ENCODE data around the gene MTARC1. TPM values are rescaled to one million over a fixed set of nuclear protein-coding genes. Genes with fewer than 3 reads are reported as not detected.

MTARC1 gene
- polyA plus RNA-seq, 1 experiment = 2.6 TPM

DNA sequence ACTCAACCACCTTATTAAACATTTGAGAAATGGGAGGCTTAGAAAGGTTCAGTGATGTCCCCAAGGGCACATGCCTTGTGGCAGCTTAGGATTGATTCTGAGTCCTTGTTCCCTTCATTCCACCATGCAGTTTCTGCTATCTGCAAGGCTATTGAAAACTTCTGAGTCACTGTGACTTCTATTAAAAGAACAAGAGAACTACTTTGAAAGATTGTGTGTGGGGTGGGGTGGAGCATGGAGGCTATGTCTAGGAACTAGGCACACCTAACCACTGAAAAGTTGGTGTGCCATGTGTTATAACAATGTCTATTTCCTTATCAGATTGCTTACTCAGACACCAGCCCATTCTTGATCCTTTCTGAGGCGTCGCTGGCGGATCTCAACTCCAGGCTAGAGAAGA lies 10.8 kb downstream of the MTARC1 start:
- POLR2A ChIA-PET = no interaction called here
- CTCF ChIA-PET = no interaction called here

GRCh38 chr1:220798338-220798737 lies 11.6 kb downstream of the MTARC1 start:
- Histone ChIP-seq H3K27me3 (ENCODE audit: control insufficient read depth, insufficient read depth, low read length) (no peaks in the 10 kb centered on the region), H3K27ac (ENCODE audit: low read depth, low read length) (no peak overlapping the region), H3K9me3 (ENCODE audit: control insufficient read depth, insufficient read depth, low read length) (no peaks in the 10 kb centered on the region), H3K4me3 (ENCODE audit: low read depth, low read length) (no peak overlapping the region)
- TF ChIP-seq, protein P1, sequence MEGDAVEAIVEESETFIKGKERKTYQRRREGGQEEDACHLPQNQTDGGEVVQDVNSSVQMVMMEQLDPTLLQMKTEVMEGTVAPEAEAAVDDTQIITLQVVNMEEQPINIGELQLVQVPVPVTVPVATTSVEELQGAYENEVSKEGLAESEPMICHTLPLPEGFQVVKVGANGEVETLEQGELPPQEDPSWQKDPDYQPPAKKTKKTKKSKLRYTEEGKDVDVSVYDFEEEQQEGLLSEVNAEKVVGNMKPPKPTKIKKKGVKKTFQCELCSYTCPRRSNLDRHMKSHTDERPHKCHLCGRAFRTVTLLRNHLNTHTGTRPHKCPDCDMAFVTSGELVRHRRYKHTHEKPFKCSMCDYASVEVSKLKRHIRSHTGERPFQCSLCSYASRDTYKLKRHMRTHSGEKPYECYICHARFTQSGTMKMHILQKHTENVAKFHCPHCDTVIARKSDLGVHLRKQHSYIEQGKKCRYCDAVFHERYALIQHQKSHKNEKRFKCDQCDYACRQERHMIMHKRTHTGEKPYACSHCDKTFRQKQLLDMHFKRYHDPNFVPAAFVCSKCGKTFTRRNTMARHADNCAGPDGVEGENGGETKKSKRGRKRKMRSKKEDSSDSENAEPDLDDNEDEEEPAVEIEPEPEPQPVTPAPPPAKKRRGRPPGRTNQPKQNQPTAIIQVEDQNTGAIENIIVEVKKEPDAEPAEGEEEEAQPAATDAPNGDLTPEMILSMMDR (IDR thresholded peaks at IDR 0.05; ENCODE audit: low read depth, low read length) = no peak
- POLR2A ChIA-PET = no interaction called here
- DNase-seq (ENCODE audit: low read depth, low spot score) = no peak
- CTCF ChIA-PET = no interaction called here

More for the DNA sequence above, 10.8 kb downstream of the MTARC1 start:
- Histone ChIP-seq H3K27me3 (ENCODE audit: control insufficient read depth, insufficient read depth, low read length) (no peaks in the 10 kb centered on the region), H3K27ac (ENCODE audit: low read depth, low read length) (no peak overlapping the region), H3K9me3 (ENCODE audit: control insufficient read depth, insufficient read depth, low read length) (no peaks in the 10 kb centered on the region), H3K4me3 (ENCODE audit: low read depth, low read length) (no peak overlapping the region)
- TF ChIP-seq, protein P1 (IDR thresholded peaks at IDR 0.05; ENCODE audit: low read depth, low read length) = no peak
- DNase-seq (ENCODE audit: low read depth, low spot score) = no peak

GRCh38 chr1:220800262-220800661 lies 13.5 kb downstream of the MTARC1 start:
- no peak overlapping the region for H3K4me3 ChIP-seq (ENCODE audit: low read depth, low read length)
- no peaks in the 10 kb centered on the region for H3K27me3 ChIP-seq (ENCODE audit: control insufficient read depth, insufficient read depth, low read length)
- TF ChIP-seq, protein P1 (IDR thresholded peaks at IDR 0.05; ENCODE audit: low read depth, low read length) = no peak
- DNase-seq (ENCODE audit: low read depth, low spot score) = no peak
- no peaks in the 10 kb centered on the region for H3K9me3 ChIP-seq (ENCODE audit: control insufficient read depth, insufficient read depth, low read length)
- ChIA-PET CTCF (interaction anchor here (1.6 kb wide), 1 partner anchor 10 kb away, joined by 5 read pairs; no protein-coding TSS in a partner anchor), POLR2A (no interaction called here)
- no peak overlapping the region for H3K27ac ChIP-seq (ENCODE audit: low read depth, low read length)

- Histone ChIP-seq H3K9me3 (ENCODE audit: control insufficient read depth, insufficient read depth, low read length) (no peaks in the 10 kb centered on the region), H3K27ac (ENCODE audit: low read depth, low read length) (peak overlapping the region; percentile 39), H3K27me3 (ENCODE audit: control insufficient read depth, insufficient read depth, low read length) (peaks cover 6% of the 10 kb centered on the region), H3K4me3 (ENCODE audit: low read depth, low read length) (no peak overlapping the region)
- POLR2A ChIA-PET = no interaction called here
- TF ChIP-seq, protein P1 (IDR thresholded peaks at IDR 0.05; ENCODE audit: low read depth, low read length) = peak; percentile 61
- DNase-seq (ENCODE audit: low read depth, low spot score) = no peak
- CTCF ChIA-PET = interaction anchor here (0.5 to 2.2 kb wide), 26 partner anchors 8 to 632 kb away, joined by 3 to 17 read pairs (median 4); partner anchors contain the start of gene MTARC1
These were observed 16.9 kb downstream of the MTARC1 start for GRCh38 chr1:220803401-220804201.

GRCh38 chr1:220804202-220804586 lies 17.5 kb downstream of the MTARC1 start:
- Histone ChIP-seq H3K27me3 (ENCODE audit: control insufficient read depth, insufficient read depth, low read length) (peaks cover 6% of the 10 kb centered on the region), H3K27ac (ENCODE audit: low read depth, low read length) (peak overlapping the region; percentile 39), H3K4me3 (ENCODE audit: low read depth, low read length) (no peak overlapping the region), H3K9me3 (ENCODE audit: control insufficient read depth, insufficient read depth, low read length) (no peaks in the 10 kb centered on the region)
- DNase-seq (ENCODE audit: low read depth, low spot score) = peak; percentile 34
- TF ChIP-seq, protein P1 (IDR thresholded peaks at IDR 0.05; ENCODE audit: low read depth, low read length) = peak; percentile 54
- POLR2A ChIA-PET = interaction anchor here (0.7 kb wide), 1 partner anchor 442 kb away, joined by 3 read pairs; no protein-coding TSS in a partner anchor
- CTCF ChIA-PET = interaction anchor here (0.6 to 2.2 kb wide), 25 partner anchors 9 to 631 kb away, joined by 3 to 17 read pairs (median 4); partner anchors contain the start of gene MTARC1

Data from AG04450 (cell line).